ENCODE results near the gene PILRA. TPM values are rescaled to one million over a fixed set of nuclear protein-coding genes. Genes with fewer than 3 reads are reported as not detected.

Gene PILRA
- polyA plus RNA-seq, 1 of the 3 experiments (the other 2 are of a cell fraction) = 0.89 TPM

- H3K27ac ChIP-seq (ENCODE audit: low read depth in 2 of 2, low read length in 1 of 2) = no peak overlapping the region
- no peak for DNase-seq
- no peaks in the 10 kb centered on the region for H3K9me3 ChIP-seq
- H3K4me3 ChIP-seq (ENCODE audit: low read depth in 2 of 2, low read length in 1 of 2) = no peak overlapping the region
- H3K4me2 ChIP-seq = no peak overlapping the region
- H3K9me2 ChIP-seq = no peaks in the 10 kb centered on the region
- H3K27me3 ChIP-seq (ENCODE audit: insufficient read depth) = no peaks in the 10 kb centered on the region
- H3F3A ChIP-seq (replicated peaks; ENCODE audit: insufficient read depth) = no peaks in the 10 kb centered on the region
- no peak overlapping the region for H2AFZ ChIP-seq (ENCODE audit: low read depth)
- H4K20me1 ChIP-seq (ENCODE audit: insufficient read depth) = no peaks in the 10 kb centered on the region
- H3K9ac ChIP-seq = no peak overlapping the region
- ChIA-PET POLR2A (no interaction called here), CTCF (interaction anchor here (12.0 kb wide), 1 partner anchor 29 kb away, joined by 68 read pairs; no protein-coding TSS in a partner anchor)
- WGBS (ENCODE audit: low lambda C conversion rate) = 84% methylated on average over 4 of the region's 4 CpGs
- H3K36me3 ChIP-seq (replicated peaks in 1 of 2; ENCODE audit: control insufficient read depth in 1 of 2, insufficient read depth in 2 of 2, low read length in 1 of 2) = no peaks in the 10 kb centered on the region
- H3K79me2 ChIP-seq (ENCODE audit: insufficient read depth) = no peaks in the 10 kb centered on the region
- no peak for TF ChIP-seq TAF1 (IDR thresholded peaks at IDR 0.05; ENCODE audit: borderline replicate concordance, low read depth, low read length)
- H3K4me1 ChIP-seq (ENCODE audit: control insufficient read depth in 1 of 2, insufficient read depth in 2 of 2, low read depth in 1 of 2, low read length in 1 of 2) = no peaks in the 10 kb centered on the region
Measured at GRCh38 chr7:100378114-100378755, 4.9 kb downstream of the PILRA start.

GRCh38 chr7:100380196-100380595 is 6.9 kb downstream of the PILRA start:
- no peak overlapping the region for H3K9ac ChIP-seq
- TF ChIP-seq TCF12 (IDR thresholded peaks at IDR 0.05) = no peak
- no peak for TF ChIP-seq TAF1 (IDR thresholded peaks at IDR 0.05; ENCODE audit: borderline replicate concordance, low read depth, low read length)
- no peak for TF ChIP-seq RAD21 (IDR thresholded peaks at IDR 0.05; ENCODE audit: low read length)
- TF ChIP-seq CTCF (IDR thresholded peaks at IDR 0.05) = no peak
- no peak for TF ChIP-seq POLR2AphosphoS5 (IDR thresholded peaks at IDR 0.05; ENCODE audit: low read depth, low read length)
- TF ChIP-seq USF1 (IDR thresholded peaks at IDR 0.05; ENCODE audit: borderline replicate concordance, low read depth) = no peak
- TF ChIP-seq SIN3A (IDR thresholded peaks at IDR 0.05; ENCODE audit: borderline replicate concordance, low read depth, low read length) = no peak
- TF ChIP-seq RCOR1 (IDR thresholded peaks at IDR 0.05; ENCODE audit: low read length) = no peak
- TF ChIP-seq PBX3 (IDR thresholded peaks at IDR 0.05) = no peak
- no peak for TF ChIP-seq MXI1 (IDR thresholded peaks at IDR 0.05; ENCODE audit: low read depth, low read length)
- no peak for TF ChIP-seq JUND (IDR thresholded peaks at IDR 0.05)
- TF ChIP-seq USF2 (IDR thresholded peaks at IDR 0.05; ENCODE audit: borderline replicate concordance, low read depth, low read length) = no peak
- no peak for TF ChIP-seq ELF1 (IDR thresholded peaks at IDR 0.05)
- TF ChIP-seq RXRA (IDR thresholded peaks at IDR 0.05; ENCODE audit: borderline replicate concordance, low read depth) = no peak
- no peak for TF ChIP-seq REST (IDR thresholded peaks at IDR 0.05; ENCODE audit: low read depth, low read length)
- TF ChIP-seq ZBTB33 (IDR thresholded peaks at IDR 0.05; ENCODE audit: borderline replicate concordance, low read depth) = no peak
- no peak for TF ChIP-seq FOXM1 (IDR thresholded peaks at IDR 0.05; ENCODE audit: low read depth)

More at GRCh38 chr7:100380196-100380595, 6.9 kb downstream of the PILRA start:
- 75% methylated on average over 4 of the region's 4 CpGs for WGBS (ENCODE audit: low lambda C conversion rate)
- Histone ChIP-seq H3K9me3 (no peaks in the 10 kb centered on the region), H3K4me1 (ENCODE audit: control insufficient read depth in 1 of 2, insufficient read depth in 2 of 2, low read depth in 1 of 2, low read length in 1 of 2) (no peaks in the 10 kb centered on the region; a peak in 1 of 4 replicates), H3K27me3 (ENCODE audit: insufficient read depth) (no peaks in the 10 kb centered on the region), H3K27ac (ENCODE audit: low read depth in 2 of 2, low read length in 1 of 2) (no peak overlapping the region), H3K4me3 (ENCODE audit: low read depth in 2 of 2, low read length in 1 of 2) (no peak overlapping the region), H3K4me2 (no peak overlapping the region), H2AFZ (ENCODE audit: low read depth) (no peak overlapping the region), H3K79me2 (ENCODE audit: insufficient read depth) (no peaks in the 10 kb centered on the region), H3K36me3 (replicated peaks in 1 of 2; ENCODE audit: control insufficient read depth in 1 of 2, insufficient read depth in 2 of 2, low read length in 1 of 2) (no peaks in the 10 kb centered on the region), H3K9me2 (no peaks in the 10 kb centered on the region), H4K20me1 (ENCODE audit: insufficient read depth) (no peaks in the 10 kb centered on the region), H3F3A (replicated peaks; ENCODE audit: insufficient read depth) (no peaks in the 10 kb centered on the region)
- POLR2A ChIA-PET = interaction anchor here (0.6 kb wide), 1 partner anchor 13 kb away, joined by 3 read pairs; no protein-coding TSS in a partner anchor
- no peak for DNase-seq
- CTCF ChIA-PET = interaction anchor here (12.0 kb wide), 1 partner anchor 27 kb away, joined by 68 read pairs; no protein-coding TSS in a partner anchor

Measured in SK-N-SH (cell line).